Esophagus muscularis mucosa (tissue), 3 donors: ENCODE measurements around the gene NIT2.

Experiments used
- POLR2A ChIP-seq: fragments of 450-650 bp; IDR thresholded peaks from one replicate; pipeline ENCODE4 v1.6.1; 2017; ENCODE audit warnings: antibody characterized with exemption, moderate library complexity, mild to moderate bottlenecking, low read depth
- TF ChIP-seq, protein P1 (sequence below), 3 experiments: fragments of 200-600 bp in 2 of 3; fragments of 450-650 bp in 1 of 3; sonication (generic) in 2 of 3; IDR thresholded peaks; one replicate each; pipeline ENCODE4 v1.5.1; 2017 to 2019; ENCODE audit warnings: antibody characterized with exemption in 3 of 3, mild to moderate bottlenecking in 2 of 3, moderate library complexity in 1 of 3

DNA sequence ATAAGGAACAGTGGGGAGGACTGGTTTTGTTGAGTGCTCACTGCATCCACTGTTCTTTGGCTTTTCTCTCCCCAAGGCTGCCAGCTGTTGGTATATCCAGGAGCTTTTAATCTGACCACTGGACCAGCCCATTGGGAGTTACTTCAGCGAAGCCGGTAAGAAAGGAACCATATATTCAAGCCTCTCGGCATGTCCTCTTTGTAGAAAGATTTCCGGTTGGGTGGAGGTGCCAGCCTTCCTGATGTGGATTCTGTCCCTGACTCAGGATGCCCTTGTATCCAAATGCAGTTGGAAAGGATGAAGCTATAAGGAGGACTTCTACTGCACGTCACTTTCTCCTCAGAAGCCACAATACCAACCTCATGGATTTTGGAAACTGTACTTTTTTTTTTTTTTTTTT lies 14.2 kb downstream of the NIT2 start:
- TF ChIP-seq, protein P1, sequence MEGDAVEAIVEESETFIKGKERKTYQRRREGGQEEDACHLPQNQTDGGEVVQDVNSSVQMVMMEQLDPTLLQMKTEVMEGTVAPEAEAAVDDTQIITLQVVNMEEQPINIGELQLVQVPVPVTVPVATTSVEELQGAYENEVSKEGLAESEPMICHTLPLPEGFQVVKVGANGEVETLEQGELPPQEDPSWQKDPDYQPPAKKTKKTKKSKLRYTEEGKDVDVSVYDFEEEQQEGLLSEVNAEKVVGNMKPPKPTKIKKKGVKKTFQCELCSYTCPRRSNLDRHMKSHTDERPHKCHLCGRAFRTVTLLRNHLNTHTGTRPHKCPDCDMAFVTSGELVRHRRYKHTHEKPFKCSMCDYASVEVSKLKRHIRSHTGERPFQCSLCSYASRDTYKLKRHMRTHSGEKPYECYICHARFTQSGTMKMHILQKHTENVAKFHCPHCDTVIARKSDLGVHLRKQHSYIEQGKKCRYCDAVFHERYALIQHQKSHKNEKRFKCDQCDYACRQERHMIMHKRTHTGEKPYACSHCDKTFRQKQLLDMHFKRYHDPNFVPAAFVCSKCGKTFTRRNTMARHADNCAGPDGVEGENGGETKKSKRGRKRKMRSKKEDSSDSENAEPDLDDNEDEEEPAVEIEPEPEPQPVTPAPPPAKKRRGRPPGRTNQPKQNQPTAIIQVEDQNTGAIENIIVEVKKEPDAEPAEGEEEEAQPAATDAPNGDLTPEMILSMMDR (IDR thresholded peaks at IDR 0.05) = no peak
- no peak for TF ChIP-seq POLR2A
